Measurements from ENCODE around the gene MEX3D.
"Not testable (repeated sequence)": the region's sequence is repeated elsewhere in the genome, so short reads cannot be mapped to it uniquely, and the experiment has no call there.

Gene MEX3D

GRCh38 chr19:1519802-1520201, 48.3 kb downstream of the MEX3D start:
- not testable (repeated sequence) for H3K4me1 Mint-ChIP-seq (ENCODE audit: low read depth); H3K4me3 Mint-ChIP-seq; H3K9me3 Mint-ChIP-seq; DNase-seq (ENCODE audit: low spot score); H3K36me3 Mint-ChIP-seq (ENCODE audit: low read depth); H3K27ac Mint-ChIP-seq
- H3K27me3 Mint-ChIP-seq (ENCODE audit: low read depth): peaks cover 19% of the 10 kb centered on the region

GRCh38 chr19:1518471-1518870, 49.7 kb downstream of the MEX3D start:
- no peaks in the 10 kb centered on the region for H3K36me3 Mint-ChIP-seq (ENCODE audit: low read depth)
- no peak overlapping the region for H3K4me3 Mint-ChIP-seq
- H3K4me1 Mint-ChIP-seq (ENCODE audit: low read depth): no peaks in the 10 kb centered on the region
- no peak overlapping the region for H3K27ac Mint-ChIP-seq
- peaks cover 13% of the 10 kb centered on the region for H3K27me3 Mint-ChIP-seq (ENCODE audit: low read depth)
- no peak for DNase-seq (ENCODE audit: low spot score)
- no peaks in the 10 kb centered on the region for H3K9me3 Mint-ChIP-seq

GRCh38 chr19:1516395-1516753, 51.8 kb downstream of the MEX3D start:
- no peaks in the 10 kb centered on the region for H3K36me3 Mint-ChIP-seq (ENCODE audit: low read depth)
- no peaks in the 10 kb centered on the region for H3K4me1 Mint-ChIP-seq (ENCODE audit: low read depth)
- DNase-seq (ENCODE audit: low spot score): no peak
- no peak overlapping the region for H3K27ac Mint-ChIP-seq
- peaks cover 4% of the 10 kb centered on the region for H3K27me3 Mint-ChIP-seq (ENCODE audit: low read depth)
- no peak overlapping the region for H3K4me3 Mint-ChIP-seq
- no peaks in the 10 kb centered on the region for H3K9me3 Mint-ChIP-seq

GRCh38 chr19:1514986-1515721, 53.0 kb downstream of the MEX3D start:
- Mint-ChIP-seq H3K36me3 (ENCODE audit: low read depth) (no peaks in the 10 kb centered on the region), H3K9me3 (no peaks in the 10 kb centered on the region), H3K27me3 (ENCODE audit: low read depth) (peaks cover 9% of the 10 kb centered on the region), H3K4me3 (no peak overlapping the region), H3K4me1 (ENCODE audit: low read depth) (peaks cover 2% of the 10 kb centered on the region), H3K27ac (no peak overlapping the region)
- DNase-seq (ENCODE audit: low spot score): no peak

GRCh38 chr19:1514295-1514661, 53.8 kb downstream of the MEX3D start:
- Mint-ChIP-seq H3K27me3 (ENCODE audit: low read depth) (peaks cover 14% of the 10 kb centered on the region), H3K4me3 (peak overlapping the region; percentile 26), H3K36me3 (ENCODE audit: low read depth) (no peaks in the 10 kb centered on the region), H3K4me1 (ENCODE audit: low read depth) (peaks cover 2% of the 10 kb centered on the region), H3K9me3 (no peaks in the 10 kb centered on the region), H3K27ac (no peak overlapping the region)
- DNase-seq (ENCODE audit: low spot score): no peak

GRCh38 chr19:1513499-1514294, 54.4 kb downstream of the MEX3D start:
- Mint-ChIP-seq H3K27ac (no peak overlapping the region), H3K27me3 (ENCODE audit: low read depth) (peaks cover 15% of the 10 kb centered on the region), H3K36me3 (ENCODE audit: low read depth) (no peaks in the 10 kb centered on the region), H3K9me3 (no peaks in the 10 kb centered on the region), H3K4me1 (ENCODE audit: low read depth) (peaks cover 2% of the 10 kb centered on the region), H3K4me3 (peak overlapping the region; percentile 26)
- peak; percentile 72 for DNase-seq (ENCODE audit: low spot score)

- Mint-ChIP-seq H3K27me3 (ENCODE audit: low read depth) (peaks cover 17% of the 10 kb centered on the region), H3K27ac (no peak within 1 kb of the TSS), H3K9me3 (no peaks in the 10 kb centered on the region), H3K4me3 (peak within 1 kb of the TSS; percentile 71), H3K36me3 (ENCODE audit: low read depth) (no peaks in the 10 kb centered on the region), H3K4me1 (ENCODE audit: low read depth) (peaks cover 3% of the 10 kb centered on the region)
- DNase-seq (ENCODE audit: low spot score): peak; percentile 76
Measured at GRCh38 chr19:1512671-1513498, 55.2 kb downstream of the MEX3D start, which contains the start of gene ADAMTSL5. TSS of gene ADAMTSL5 (minus strand) at chr19:1513019. CDS start at chr19:1510943, 2,076 bp downstream.

- Mint-ChIP-seq H3K9me3 (no peaks in the 10 kb centered on the region), H3K4me1 (ENCODE audit: low read depth) (peaks cover 7% of the 10 kb centered on the region), H3K4me3 (peak overlapping the region; percentile 71), H3K27ac (no peak overlapping the region), H3K36me3 (ENCODE audit: low read depth) (no peaks in the 10 kb centered on the region), H3K27me3 (ENCODE audit: low read depth) (peaks cover 15% of the 10 kb centered on the region)
- DNase-seq (ENCODE audit: low spot score): no peak
Measured at GRCh38 chr19:1511318-1512317, 56.5 kb downstream of the MEX3D start.

- Mint-ChIP-seq H3K27me3 (ENCODE audit: low read depth) (peaks cover 13% of the 10 kb centered on the region), H3K4me1 (ENCODE audit: low read depth) (peaks cover 8% of the 10 kb centered on the region), H3K27ac (no peak overlapping the region), H3K36me3 (ENCODE audit: low read depth) (no peaks in the 10 kb centered on the region), H3K4me3 (no peak overlapping the region), H3K9me3 (no peaks in the 10 kb centered on the region)
- no peak for DNase-seq (ENCODE audit: low spot score)
Measured at GRCh38 chr19:1510807-1511206, 57.3 kb downstream of the MEX3D start.

GRCh38 chr19:1510442-1510806, 57.7 kb downstream of the MEX3D start:
- Mint-ChIP-seq H3K27ac (no peak overlapping the region), H3K4me3 (no peak overlapping the region), H3K4me1 (ENCODE audit: low read depth) (peaks cover 8% of the 10 kb centered on the region), H3K36me3 (ENCODE audit: low read depth) (no peaks in the 10 kb centered on the region), H3K9me3 (no peaks in the 10 kb centered on the region), H3K27me3 (ENCODE audit: low read depth) (peaks cover 16% of the 10 kb centered on the region)
- DNase-seq (ENCODE audit: low spot score): no peak

- Mint-ChIP-seq H3K27me3 (ENCODE audit: low read depth) (peaks cover 18% of the 10 kb centered on the region), H3K4me3 (no peak overlapping the region), H3K4me1 (ENCODE audit: low read depth) (peaks cover 8% of the 10 kb centered on the region), H3K36me3 (ENCODE audit: low read depth) (no peaks in the 10 kb centered on the region), H3K9me3 (no peaks in the 10 kb centered on the region), H3K27ac (no peak overlapping the region)
- no peak for DNase-seq (ENCODE audit: low spot score)
Measured at GRCh38 chr19:1509602-1510441, 58.3 kb downstream of the MEX3D start.

- H3K36me3 Mint-ChIP-seq (ENCODE audit: low read depth): no peaks in the 10 kb centered on the region
- peaks cover 8% of the 10 kb centered on the region for H3K4me1 Mint-ChIP-seq (ENCODE audit: low read depth)
Measured at GRCh38 chr19:1508507-1508856, 59.6 kb downstream of the MEX3D start.

More at GRCh38 chr19:1508507-1508856, 59.6 kb downstream of the MEX3D start:
- Mint-ChIP-seq H3K27me3 (ENCODE audit: low read depth) (peaks cover 23% of the 10 kb centered on the region), H3K4me3 (peak overlapping the region; percentile 32), H3K9me3 (no peaks in the 10 kb centered on the region), H3K27ac (no peak overlapping the region)
- DNase-seq (ENCODE audit: low spot score): no peak
